ENCODE results near the gene THNSL1. TPM values are rescaled to one million over a fixed set of nuclear protein-coding genes. Genes with fewer than 3 reads are reported as not detected.

The THNSL1 gene
- total and polyA plus RNA-seq, 9 of the 15 experiments (the other 6 are each of a cell fraction or from before 2014, with no cell fraction given), result 4.5 to 8.6 (median 6.3) TPM

GRCh38 chr10:25017154-25017590 lies 760 bp downstream of the THNSL1 start (continued):
- TF ChIP-seq PRDM10 (IDR thresholded peaks at IDR 0.05; ENCODE audit: partially characterized antibody), result peak; percentile 94
- no peak for TF ChIP-seq ETS1 (conservative IDR thresholded peaks at IDR 0.05; ENCODE audit: control insufficient read depth, low read depth, low read length)
- peak in 1 of 2 experiments; percentile 26; a peak in 2 of 4 replicates for TF ChIP-seq ZNF639 (CRISPR knock-in tag; conservative IDR thresholded peaks at IDR 0.05 in 1 of 2, IDR thresholded peaks at IDR 0.05 in 1 of 2)
- peak in 1 of 2 experiments; percentile 12; a peak in 1 of 4 replicates for TF ChIP-seq UBTF (IDR thresholded peaks at IDR 0.05; ENCODE audit: borderline replicate concordance in 1 of 2, low read depth in 2 of 2, low read length in 2 of 2)
- no peak for TF ChIP-seq ARNT (IDR thresholded peaks at IDR 0.05)
- 0 out of 2 replicates have a peak, but pooled peaks have one; percentile 3 for TF ChIP-seq NCOR1 (IDR thresholded peaks at IDR 0.05)
- 0 out of 2 replicates have a peak, but pooled peaks have one; percentile 18 for TF ChIP-seq BACH1 (tag; IDR thresholded peaks at IDR 0.05)
- TF ChIP-seq PHF20 (IDR thresholded peaks at IDR 0.05; ENCODE audit: partially characterized antibody), result peak; percentile 7
- TF ChIP-seq ZNF140 (CRISPR knock-in tag; IDR thresholded peaks at IDR 0.05), result no peak
- 0 out of 2 replicates have a peak, but pooled peaks have one; percentile 51 for TF ChIP-seq ZNF766 (CRISPR knock-in tag; conservative IDR thresholded peaks at IDR 0.05)
- no peak for TF ChIP-seq TAL1 (IDR thresholded peaks at IDR 0.05)
- TF ChIP-seq ZHX1 (conservative IDR thresholded peaks at IDR 0.05; ENCODE audit: low read length), result 0 out of 2 replicates have a peak, but pooled peaks have one; percentile 7
- 0 out of 2 replicates have a peak, but pooled peaks have one; percentile 48 for TF ChIP-seq ZNF584 (CRISPR knock-in tag; IDR thresholded peaks at IDR 0.05; ENCODE audit: low read depth)
